Astrocyte of the cerebellum (primary cell): ENCODE data around the gene KMT5B.
A peak's percentile ranks its signal among the peaks of the same experiment; 100 is the strongest.

Source experiments
- DNase-seq: peaks from one replicate; pipeline ENCODE4 v3.0.0-alpha.2; 2011; ENCODE audit warnings: low read depth
- H3K4me3 ChIP-seq: 2 replicates; pipeline ENCODE4 v1.5.1; 2011; ENCODE audit warnings: mild to moderate bottlenecking, low read depth, low read length, moderate library complexity
- in situ Hi-C: cut with HindIII; loops from 2 replicates; pipeline ENCODE4 v1.10.0; 2017; ENCODE audit warnings: low sequenced_read_pairs
- TF ChIP-seq, protein P1 (sequence below): IDR thresholded peaks from 2 replicates; pipeline ENCODE4 v1.5.1; 2012; ENCODE audit warnings: low read length, low read depth, moderate library complexity, mild to moderate bottlenecking; ENCODE audit errors: missing control alignments

Gene KMT5B

DNA sequence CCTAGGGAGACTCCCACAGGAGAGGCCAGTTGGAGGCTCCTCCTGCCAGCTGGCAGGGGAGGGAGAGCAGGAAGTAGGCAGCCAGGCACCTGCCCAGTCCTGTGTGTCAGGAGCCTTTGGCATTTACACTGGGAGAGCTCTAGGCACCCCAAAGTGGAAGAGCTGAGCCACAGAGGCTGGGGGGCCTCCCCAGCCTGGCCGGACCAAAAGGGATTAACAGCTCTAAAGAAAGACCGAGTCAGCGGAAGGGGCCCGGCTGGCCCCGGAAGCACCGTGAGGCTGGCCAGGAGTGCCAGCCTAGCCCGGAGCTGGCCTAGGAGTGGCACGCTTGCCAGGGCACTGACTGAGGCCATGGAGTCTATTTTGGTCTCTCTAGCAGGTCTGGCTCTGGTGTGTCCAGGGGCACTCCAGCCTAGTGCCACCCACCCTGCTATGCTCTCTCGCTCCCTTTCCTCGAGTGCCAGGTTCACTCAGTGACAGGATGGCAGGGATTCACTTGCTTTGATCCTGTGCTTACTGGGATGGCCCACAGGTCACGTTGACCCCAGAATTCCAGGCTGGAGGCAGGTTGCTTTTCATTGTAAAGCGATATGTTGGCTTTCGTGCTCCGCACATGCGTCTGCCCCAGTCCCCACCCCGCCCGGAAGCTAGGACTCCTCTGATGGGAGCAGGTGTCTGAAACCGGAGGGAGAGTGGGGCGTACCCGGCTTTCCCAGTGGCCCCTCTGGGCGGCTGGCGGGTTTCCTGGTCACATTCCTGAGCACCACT lies 3.3 kb upstream of the KMT5B start:
- TF ChIP-seq, protein P1, sequence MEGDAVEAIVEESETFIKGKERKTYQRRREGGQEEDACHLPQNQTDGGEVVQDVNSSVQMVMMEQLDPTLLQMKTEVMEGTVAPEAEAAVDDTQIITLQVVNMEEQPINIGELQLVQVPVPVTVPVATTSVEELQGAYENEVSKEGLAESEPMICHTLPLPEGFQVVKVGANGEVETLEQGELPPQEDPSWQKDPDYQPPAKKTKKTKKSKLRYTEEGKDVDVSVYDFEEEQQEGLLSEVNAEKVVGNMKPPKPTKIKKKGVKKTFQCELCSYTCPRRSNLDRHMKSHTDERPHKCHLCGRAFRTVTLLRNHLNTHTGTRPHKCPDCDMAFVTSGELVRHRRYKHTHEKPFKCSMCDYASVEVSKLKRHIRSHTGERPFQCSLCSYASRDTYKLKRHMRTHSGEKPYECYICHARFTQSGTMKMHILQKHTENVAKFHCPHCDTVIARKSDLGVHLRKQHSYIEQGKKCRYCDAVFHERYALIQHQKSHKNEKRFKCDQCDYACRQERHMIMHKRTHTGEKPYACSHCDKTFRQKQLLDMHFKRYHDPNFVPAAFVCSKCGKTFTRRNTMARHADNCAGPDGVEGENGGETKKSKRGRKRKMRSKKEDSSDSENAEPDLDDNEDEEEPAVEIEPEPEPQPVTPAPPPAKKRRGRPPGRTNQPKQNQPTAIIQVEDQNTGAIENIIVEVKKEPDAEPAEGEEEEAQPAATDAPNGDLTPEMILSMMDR: no peak
- no peak overlapping the region for H3K4me3 ChIP-seq
- in situ Hi-C loops: no loop called here
- no peak for DNase-seq

DNA sequence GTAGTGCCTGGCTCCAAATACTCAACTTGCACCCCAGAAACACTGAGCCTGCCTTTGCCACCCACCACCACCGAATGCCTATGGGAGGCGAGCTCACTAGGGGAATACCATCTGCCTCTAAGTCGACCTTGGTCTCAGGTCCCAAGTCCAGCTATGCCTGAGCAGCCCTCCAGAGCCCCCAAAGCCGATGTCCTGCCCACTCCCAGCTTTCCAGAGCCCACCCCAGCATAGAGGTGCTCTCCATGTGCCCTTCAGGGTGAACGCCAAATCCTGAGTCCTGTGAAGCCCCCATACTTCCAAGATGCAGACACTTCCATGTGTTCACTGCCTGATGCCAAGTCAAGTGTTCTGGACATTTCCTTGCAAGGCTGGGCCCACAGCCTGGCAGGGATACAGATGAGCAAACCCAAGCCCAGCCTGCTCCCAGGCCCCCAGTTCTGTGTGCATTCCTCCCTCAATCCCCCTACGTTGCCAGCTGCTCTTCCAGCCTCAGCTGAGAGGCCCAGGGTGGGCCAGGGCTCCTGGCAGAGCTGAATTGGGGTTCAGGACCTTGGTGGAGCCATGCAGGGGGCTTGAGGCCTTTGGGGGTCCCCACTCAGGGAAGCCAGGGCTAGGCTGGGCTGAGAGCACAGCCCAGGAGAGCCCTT lies 2.6 kb upstream of the KMT5B start:
- TF ChIP-seq, protein P1: no peak
- no peak for DNase-seq
- in situ Hi-C loops: no loop called here
- H3K4me3 ChIP-seq: no peak overlapping the region

DNA sequence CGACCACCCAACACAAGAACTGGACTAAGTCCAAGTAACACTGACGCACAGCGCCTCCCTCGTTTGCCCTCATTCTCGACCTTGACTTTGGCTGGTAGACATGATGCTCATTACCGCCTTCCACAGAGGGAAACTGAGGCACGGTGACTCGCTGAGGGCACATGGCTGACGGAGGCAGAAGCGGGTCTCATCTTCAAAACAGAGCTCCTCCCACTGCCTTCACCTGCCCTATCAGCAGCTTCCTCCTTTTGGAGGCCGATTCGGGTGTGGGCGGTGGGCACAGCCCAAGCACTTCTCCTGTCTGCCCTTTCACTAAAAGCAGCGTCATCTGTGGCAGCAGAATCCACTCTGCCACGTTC lies 2.0 kb upstream of the KMT5B start:
- DNase-seq: no peak
- in situ Hi-C loops: no loop called here
- TF ChIP-seq, protein P1: no peak
- H3K4me3 ChIP-seq: no peak overlapping the region

DNA sequence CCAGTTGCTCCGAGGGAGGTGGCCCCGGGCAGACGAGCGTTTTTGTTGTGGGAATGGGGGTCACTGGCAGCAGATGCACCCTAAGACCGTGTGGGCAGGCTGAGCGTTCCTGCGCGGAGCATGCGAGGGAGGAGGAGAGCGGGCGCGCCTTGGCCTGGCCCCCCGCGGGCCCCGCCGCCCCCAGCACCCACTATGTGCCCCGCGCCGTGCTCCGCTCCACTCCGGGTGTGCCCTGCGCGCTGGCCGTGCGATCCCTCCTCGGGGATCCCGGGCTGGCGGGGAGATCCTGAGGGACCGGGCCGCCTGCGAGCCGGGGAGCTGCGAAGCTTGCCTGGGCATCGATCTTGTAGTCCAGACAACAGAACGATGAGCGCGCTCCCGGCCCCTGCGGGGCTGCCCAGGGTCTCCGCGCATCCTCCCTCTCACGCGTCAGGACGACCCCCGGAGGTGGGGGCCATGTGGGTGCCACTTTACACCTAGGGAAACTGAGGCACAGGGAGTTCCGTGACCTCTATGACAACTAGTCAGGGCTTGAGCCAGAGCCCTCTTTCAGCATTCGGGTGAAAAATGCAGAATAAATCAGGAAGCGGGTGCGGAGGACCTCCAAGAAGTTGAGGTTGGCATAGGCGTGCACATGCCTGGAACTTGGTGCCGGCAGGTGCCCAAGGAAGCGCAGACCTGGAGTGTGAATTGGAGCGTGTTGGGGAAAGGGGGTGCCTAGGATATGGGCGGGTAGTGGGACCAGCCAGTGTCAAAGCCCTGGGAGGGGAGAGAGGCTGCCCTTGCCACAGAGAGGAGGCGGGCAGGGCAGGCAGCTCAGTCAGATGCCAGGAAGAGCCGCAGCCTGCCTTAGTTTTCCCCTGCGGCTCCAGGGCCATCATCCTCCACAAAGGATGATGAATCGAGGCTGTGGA lies 1.3 kb upstream of the KMT5B start:
- H3K4me3 ChIP-seq: peak overlapping the region; percentile 93
- DNase-seq: no peak
- in situ Hi-C loops: loop anchor here (5.0 kb wide), 2 partner anchors 53 to 88 kb away; no protein-coding TSS in a partner anchor
- TF ChIP-seq, protein P1: no peak

DNA sequence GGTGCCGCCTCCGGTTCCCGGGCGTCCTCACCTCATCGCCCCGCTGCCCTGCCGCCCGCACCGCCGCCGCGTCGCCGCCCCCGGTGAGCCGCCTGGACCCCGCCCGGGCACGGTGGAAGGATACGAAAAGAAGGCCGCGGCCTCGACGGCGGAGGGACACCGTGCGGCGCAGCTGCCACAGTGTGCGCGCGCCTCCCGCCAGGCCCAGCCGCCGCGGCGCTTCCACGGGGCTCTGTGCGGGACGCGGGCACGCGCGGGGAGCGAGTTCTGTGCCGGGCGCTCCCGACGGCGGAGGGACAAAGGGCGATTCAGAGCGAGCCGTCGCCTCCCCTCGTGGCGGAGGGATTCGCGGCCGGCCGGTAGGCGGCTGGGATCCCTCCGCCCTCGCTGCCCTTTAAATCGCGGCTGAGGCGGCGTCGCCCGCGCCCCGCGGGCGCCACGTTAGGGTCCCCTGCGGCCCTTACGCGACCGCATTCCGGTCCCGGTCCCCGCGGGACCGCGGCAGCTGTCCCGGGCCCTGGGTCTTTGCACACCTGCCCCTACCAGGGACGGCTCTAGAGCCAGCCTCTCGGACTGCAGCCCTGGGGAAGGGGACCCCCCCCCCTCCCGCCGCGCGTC lies 568 bp upstream of the KMT5B start:
- peak overlapping the region; percentile 93 for H3K4me3 ChIP-seq
- TF ChIP-seq, protein P1: no peak
- peak; percentile 87 for DNase-seq
- in situ Hi-C loops: loop anchor here (5.0 kb wide), 2 partner anchors 54 to 89 kb away; no protein-coding TSS in a partner anchor
